GM10847 (cell line): ENCODE data around the gene SKAP1.

Source experiments
- POLR2A ChIP-seq: IDR thresholded peaks from 2 replicates; pipeline ENCODE4 v1.6.1; 2011; ENCODE audit not compliant: insufficient read length; ENCODE audit errors: extremely low read depth

SKAP1 gene

DNA sequence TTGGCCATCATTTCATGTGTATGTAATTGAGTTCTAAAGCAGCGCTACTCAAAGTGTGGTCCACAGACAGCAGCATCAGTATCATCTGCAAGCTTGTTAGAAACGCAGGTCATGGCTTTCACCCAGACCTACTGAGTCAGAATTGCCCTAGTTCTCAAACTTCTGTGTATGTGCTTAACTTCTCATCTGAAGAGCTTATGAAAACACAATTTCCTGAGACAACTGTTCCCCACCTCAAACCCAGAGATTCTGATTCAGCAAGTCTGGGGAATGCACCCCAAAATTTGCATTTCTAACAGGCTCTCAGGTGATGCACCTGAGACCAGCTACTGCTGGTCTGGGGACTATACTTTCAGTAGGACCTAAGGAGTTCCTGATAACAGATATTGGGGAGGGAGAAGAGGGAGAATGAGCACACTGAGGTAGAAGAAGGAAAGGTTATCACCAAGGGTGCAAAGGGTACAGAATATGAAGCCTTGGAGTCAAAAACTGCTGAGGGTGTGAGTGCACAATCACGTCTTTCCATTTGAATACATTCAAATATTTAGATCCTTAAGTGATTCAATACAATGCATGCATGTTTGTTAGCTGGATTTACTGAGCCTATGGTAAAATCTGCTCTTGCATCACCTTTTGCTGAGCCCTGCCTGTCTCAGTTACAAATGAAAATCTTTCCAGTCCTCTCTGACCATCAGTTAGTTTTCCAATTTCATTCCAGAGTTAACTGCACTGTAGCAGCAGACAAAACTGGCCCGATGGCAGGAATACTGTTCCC, 29.2 kb upstream of the SKAP1 start:
- no peak for TF ChIP-seq POLR2A

DNA sequence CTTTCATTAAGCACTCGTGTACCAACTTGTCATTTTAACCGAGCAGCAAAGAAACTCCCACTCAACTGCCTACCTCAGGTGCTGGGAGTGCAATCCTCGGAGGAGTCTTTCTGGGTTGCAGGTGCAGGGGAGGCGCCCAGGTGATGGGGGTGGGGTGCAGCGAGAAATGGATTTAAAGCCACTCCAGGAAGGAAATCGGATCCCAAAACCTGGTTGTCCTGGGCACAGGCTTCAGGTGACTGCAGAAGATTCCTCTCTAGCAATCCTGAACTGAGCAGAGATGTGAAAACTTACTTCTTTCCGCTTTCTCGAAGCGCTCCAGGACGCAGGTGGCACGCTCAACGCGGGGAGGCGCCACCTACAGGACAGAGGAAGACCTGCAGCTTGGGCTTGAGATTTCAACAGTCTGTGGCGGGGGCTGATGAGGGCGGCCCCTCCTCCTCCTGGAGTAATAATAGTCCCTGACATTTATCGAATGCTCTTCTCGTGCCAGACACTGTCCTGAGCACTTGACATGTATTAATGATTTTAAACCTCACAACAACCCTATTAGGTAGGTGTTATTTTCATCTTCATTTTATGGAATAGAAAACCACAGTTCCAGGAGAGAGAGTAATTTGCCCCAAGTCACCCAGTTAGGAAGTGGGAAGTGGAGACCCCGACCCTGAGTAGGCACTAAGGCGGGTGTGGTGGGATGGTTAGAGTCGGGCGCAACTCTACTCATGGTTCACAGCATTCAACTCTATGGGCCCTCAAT, 27.2 kb upstream of the SKAP1 start:
- no peak for TF ChIP-seq POLR2A

DNA sequence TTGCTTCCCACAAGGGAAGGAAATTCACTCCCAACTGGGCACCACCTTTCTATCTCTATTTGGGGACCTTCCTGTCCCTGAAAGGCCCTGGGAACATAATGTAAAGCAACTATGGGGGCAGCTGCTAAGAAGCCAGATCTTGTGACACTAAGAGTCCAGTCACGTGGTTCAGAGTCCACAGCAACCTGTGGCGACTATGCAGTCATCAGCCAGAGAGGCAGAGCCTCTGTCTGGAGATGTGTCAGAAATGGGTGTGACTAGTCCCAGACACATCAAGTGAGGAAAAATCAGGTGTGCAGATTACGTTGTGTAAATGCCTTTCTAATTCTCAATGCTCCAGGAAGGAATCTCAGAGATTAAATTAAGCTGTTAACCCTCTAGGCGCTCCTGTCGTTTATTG, 26.6 kb upstream of the SKAP1 start:
- no peak for TF ChIP-seq POLR2A

DNA sequence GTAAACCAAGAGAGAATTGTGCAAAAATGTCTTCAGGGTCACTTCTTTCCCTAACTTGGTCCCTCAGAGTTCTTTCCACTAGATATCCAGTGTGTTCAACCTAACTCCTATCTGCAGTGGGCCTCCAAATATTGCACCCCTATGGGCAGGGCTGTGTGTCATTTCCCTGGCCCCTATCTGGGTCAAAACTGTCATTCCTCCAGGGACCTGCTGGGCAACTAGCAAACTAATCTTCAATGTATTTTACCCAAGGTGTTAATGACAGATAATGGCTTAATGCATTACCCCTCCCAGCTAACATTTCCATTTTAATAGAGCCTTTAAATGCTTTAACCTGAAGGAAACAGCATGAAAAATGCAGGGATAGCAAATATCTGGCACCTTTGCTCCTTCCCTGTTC, 25.8 kb upstream of the SKAP1 start:
- no peak for TF ChIP-seq POLR2A

DNA sequence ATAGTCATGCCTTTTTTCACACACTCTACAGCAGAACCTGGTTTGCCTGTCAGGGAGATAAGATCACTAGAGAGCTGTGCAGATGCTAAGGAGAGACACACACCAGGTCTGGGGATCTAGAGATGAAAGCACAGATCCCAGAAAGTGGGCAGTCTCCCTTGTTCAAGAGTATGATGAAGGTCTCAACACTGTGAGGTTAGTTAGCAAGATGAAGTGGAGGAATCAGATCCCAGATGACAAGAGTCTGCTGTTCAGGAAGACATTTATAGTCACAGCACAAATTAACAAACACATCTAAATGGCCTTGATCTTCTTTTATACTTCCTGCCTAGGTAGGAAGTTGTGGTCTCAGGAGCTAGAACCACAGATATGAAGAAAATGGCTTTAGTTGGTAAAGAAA, 23.4 kb upstream of the SKAP1 start:
- TF ChIP-seq POLR2A, result no peak

DNA sequence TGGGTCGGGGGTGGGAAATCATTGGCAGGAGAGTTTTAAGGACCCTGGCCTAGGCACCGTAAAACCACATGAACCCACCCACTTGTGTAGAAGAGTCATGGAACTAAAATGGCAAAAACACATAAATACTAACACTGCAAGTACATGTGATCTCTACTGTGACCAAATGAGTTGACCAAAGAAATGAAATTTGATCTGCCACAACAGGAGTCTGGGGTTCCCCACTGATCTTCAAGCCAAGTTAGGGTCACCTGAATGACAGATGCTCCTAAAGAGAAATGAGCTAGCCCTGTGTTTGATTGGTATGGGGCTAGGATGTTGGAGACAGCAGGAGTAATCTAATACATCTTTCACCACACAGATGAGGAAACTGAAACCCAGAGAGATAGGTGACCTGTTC, 21.5 kb upstream of the SKAP1 start:
- TF ChIP-seq POLR2A, result no peak

DNA sequence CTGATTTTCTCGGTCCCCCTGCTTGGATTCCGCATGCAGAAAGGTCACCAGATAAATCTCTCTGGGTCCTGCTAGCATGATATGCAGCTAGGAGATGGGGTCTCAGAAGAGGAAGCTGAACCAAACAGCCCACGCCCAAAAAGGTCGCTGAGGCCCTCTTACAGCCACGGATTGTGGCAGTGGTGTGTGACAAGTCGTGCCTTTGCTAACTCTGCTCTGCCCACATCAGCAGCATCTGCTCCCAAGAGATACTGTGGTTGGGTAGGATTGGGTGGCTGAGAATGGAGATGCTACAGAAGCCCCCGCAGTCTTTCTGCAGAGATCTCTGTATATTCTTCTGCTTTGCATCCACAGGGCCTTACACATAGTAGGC, 15.2 kb upstream of the SKAP1 start:
- no peak for TF ChIP-seq POLR2A

DNA sequence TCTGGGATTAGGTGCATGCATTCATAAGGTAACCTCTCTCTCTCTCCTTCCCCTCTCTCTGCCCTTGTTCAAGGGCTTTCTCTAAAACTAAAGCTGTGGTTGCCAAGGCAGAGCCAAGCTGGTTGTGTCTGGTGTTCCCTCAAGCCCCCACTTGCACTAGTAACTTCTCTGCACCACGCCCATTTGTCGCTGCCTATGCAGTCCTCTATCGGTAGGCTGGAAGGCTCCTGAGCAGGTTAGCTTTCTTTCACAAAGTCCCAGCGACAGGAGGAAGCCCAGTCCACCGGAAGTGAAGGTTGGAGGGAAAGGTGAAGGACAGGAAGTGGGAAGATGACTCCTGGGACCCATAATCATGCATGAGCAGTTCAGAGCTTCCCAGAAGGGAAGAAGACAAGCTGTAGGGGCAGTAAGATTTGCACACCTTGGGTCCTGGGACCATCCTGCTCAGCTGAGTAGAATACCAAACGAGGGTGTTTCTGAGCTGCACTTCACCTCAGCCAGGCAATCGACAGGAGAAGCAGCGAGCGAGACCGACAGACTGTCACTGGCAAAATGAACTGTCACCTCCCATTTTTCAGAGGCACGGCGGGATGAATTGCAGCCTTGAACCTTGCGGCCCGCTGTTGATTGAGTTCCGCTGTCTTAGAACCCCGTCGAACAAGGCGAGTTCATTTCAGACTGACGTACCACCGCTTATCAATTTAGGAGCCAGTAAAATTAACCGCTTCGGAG, 14.7 kb upstream of the SKAP1 start:
- no peak for TF ChIP-seq POLR2A

DNA sequence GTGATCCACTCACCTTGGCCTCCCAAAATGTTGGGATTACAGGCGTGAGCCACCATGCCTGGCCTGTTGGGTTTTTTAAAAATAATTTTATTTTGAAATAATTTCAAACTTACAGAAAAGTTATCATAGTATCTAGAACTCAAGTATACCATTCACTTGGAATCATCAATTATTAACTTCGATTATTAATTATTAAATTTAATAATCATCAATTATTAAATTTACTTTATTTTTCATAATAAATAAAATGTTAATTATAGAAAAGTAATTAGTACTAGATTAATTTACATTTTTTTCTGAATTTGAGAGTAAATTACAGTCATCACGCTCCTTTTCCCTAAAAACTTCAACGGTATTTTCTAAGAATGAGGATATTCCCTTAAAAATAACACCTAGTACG, 13.7 kb upstream of the SKAP1 start:
- TF ChIP-seq POLR2A, result no peak

DNA sequence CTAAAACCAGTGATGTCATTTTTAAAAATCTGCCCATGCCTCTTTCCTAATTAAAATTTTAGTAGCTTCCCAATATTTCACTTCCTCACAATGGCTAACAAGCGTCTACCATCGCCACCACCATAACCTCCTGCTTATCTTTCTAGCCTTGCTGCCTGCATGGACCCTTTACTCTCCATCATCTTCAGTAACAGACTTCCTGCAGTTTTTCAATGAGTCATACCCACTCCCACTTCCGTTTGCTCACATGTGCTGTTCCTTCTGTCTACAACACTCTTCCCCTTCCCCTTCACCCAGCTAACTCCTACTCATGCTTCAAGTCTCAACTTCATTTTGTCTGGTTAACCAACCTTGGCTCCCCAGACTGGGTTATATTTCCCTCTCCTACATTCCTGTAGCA, 12.8 kb upstream of the SKAP1 start:
- TF ChIP-seq POLR2A, result no peak

DNA sequence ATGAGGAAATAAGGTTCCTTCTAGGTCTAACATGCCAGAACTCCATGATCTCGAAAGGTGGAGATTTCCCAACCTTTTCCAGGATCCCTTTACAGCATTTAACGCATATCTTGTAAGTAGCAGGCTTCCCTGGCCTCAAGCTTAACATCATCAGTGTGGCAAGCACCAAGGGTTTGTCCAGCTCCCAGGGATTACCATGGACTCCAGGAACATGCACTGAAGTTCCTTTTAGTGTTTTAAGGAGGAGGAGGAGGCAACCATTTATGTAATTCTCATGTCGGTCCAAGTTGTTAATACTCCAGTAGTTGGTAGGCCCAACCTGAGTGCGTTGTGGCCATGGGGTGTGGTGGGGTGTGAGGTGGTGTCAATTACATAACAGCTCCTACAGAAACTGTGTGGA, 11.8 kb upstream of the SKAP1 start:
- no peak for TF ChIP-seq POLR2A

DNA sequence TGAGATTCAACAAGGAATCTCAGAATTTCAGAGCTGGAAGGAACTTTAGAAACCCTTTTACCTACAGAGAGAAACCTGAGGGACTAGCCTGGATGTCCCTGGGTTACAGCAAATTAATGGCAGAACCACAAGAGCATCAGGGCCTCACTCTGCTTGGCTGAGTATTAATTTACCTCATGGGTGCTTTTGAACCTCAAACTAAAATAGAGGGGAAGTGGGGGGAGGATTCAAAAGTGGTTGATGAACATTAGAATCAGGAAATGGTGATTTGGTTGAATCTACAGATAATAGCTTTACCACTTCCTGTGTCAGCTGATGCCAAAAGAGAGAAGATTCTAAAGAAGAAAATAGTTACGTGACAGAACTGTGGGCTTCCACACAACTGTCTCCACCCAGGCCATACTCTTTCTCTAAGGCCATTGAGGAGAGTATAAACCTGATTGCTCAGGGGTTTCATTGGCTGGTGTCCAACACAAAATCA, 11.3 kb upstream of the SKAP1 start:
- no peak for TF ChIP-seq POLR2A

DNA sequence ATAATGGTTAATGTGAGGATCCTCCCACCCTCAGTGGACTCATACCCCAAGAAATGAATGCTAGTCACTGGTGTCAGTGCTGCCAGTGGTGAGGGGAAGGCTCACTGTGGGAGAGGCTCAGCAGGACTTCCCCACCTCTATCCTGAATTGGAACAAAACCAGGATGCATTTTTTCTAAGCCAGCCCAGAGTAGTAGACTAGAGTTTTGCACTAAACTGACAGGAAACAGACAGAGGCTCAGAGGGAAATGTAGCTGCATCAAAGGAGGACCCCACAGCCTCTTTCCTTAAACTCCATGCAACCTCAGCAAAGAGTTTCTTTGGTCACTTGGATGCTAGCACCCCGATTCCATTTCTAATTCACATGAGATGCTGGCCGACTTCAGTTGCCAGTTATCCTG, 10.7 kb upstream of the SKAP1 start:
- TF ChIP-seq POLR2A, result no peak

DNA sequence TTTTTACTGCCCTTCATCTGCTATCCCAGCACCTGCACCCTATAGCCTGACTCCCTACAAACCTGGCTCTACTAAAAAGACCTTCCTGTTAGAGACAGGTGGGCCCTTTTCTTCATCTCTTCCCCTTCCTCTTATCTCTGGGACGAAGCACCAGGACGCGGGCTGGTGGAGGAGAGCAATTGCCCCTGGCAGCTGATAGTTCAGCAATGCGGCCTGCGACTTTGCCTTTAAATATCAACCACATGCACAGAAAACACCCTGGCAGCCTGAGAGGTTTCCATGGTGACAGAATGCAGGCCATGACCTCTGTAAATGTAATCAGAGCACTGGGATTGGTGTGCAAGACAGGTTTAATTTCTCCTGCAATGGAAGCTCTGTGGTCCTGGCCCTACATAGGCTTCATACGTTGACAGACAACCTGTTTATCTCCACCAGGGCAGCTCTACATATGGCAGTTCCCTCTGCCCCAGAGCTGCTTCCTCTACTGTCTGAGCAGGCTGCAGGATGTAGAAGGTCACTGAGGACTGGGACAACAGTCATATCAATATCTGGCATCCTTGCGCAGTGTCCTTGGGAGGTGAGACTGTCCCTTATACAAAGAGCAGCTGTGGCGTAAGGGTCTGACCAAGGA, 10.0 kb upstream of the SKAP1 start:
- no peak for TF ChIP-seq POLR2A

DNA sequence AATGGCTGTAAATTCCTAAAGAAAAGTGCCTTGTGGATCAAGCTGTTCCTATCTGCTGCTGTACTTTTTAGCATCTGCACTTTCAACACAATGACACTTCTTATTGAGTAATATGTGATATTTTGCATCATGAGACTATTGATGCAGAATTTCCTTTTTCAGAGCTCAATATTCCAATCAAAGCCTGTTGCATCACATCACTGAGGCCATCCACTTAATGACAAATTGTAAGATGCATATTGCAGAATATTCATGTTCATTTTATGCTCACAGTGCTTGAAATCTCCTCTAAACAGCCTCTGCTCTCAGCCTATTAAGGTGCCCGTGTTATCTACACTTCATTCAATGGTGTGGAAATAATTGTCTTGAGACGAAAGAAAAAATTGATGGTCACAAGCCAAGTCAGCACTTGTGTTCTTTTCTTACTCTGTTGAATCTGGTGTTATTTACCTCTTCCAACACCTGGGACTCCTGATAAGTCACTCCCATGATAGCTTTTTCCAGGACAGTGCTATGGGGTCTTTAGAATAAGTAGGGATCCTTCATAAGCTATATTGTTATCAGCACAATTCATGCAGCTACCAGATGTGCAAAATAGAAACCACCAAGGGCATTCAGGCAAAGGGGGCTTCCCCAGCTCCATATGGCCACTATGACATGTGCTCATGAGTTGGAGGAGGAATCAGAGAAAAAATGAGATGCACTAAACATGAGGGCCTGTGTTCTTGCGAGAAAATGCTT, 9.3 kb upstream of the SKAP1 start:
- no peak for TF ChIP-seq POLR2A
